Measurements from ENCODE around the gene S100B.

DNA sequence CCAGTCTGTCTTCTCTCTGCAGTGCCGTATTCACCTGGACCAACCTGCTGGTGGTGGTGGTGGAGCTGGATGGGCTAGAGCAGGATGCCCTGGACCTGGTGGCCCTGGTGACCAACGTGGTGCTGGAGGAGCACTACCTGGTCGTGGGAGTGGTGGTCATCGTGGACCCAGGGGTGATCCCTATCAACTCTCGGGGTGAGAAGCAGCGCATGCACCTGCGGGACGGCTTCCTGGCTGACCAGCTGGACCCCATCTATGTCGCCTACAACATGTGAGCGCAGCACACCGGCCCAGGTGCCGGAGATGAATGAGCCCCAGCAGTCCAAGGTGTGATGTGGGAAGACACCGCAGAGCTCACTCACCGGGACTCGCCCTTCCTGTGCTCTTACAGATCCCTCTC is 37.5 kb downstream of the S100B start:
- TF ChIP-seq USF1 (IDR thresholded peaks at IDR 0.05) (no peak), YY1 (IDR thresholded peaks at IDR 0.05; ENCODE audit: low read depth) (no peak), TEAD4 (IDR thresholded peaks at IDR 0.05) (no peak), EGR1 (IDR thresholded peaks at IDR 0.05) (no peak), RAD21 (IDR thresholded peaks at IDR 0.05; ENCODE audit: low read depth) (no peak), ZBTB7A (IDR thresholded peaks at IDR 0.05; ENCODE audit: low read depth) (no peak), EP300 (IDR thresholded peaks at IDR 0.05; ENCODE audit: borderline replicate concordance) (no peak), MAX (IDR thresholded peaks at IDR 0.05) (no peak), TAF1 (IDR thresholded peaks at IDR 0.05; ENCODE audit: low read depth) (no peak), NFIC (IDR thresholded peaks at IDR 0.05) (no peak), CEBPB (IDR thresholded peaks at IDR 0.05) (no peak), CREB1 (IDR thresholded peaks at IDR 0.05; ENCODE audit: low read depth) (no peak), TCF12 (IDR thresholded peaks at IDR 0.05; ENCODE audit: low read depth) (no peak)
- TF ChIP-seq, protein P1, sequence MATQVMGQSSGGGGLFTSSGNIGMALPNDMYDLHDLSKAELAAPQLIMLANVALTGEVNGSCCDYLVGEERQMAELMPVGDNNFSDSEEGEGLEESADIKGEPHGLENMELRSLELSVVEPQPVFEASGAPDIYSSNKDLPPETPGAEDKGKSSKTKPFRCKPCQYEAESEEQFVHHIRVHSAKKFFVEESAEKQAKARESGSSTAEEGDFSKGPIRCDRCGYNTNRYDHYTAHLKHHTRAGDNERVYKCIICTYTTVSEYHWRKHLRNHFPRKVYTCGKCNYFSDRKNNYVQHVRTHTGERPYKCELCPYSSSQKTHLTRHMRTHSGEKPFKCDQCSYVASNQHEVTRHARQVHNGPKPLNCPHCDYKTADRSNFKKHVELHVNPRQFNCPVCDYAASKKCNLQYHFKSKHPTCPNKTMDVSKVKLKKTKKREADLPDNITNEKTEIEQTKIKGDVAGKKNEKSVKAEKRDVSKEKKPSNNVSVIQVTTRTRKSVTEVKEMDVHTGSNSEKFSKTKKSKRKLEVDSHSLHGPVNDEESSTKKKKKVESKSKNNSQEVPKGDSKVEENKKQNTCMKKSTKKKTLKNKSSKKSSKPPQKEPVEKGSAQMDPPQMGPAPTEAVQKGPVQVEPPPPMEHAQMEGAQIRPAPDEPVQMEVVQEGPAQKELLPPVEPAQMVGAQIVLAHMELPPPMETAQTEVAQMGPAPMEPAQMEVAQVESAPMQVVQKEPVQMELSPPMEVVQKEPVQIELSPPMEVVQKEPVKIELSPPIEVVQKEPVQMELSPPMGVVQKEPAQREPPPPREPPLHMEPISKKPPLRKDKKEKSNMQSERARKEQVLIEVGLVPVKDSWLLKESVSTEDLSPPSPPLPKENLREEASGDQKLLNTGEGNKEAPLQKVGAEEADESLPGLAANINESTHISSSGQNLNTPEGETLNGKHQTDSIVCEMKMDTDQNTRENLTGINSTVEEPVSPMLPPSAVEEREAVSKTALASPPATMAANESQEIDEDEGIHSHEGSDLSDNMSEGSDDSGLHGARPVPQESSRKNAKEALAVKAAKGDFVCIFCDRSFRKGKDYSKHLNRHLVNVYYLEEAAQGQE (IDR thresholded peaks at IDR 0.05; ENCODE audit: low read depth): no peak
